Measurements from ENCODE around the gene RSPH10B2. TPM values are rescaled to one million over a fixed set of nuclear protein-coding genes. Genes with fewer than 3 reads are reported as not detected.
"Not testable (repeated sequence)": the region's sequence is repeated elsewhere in the genome, so short reads cannot be mapped to it uniquely, and the experiment has no call there.

The RSPH10B2 gene
- total and polyA plus RNA-seq, 2 of the 13 experiments (the other 11 are each of a cell fraction or from before 2014, with no cell fraction given): 0.31 TPM; not detected in 1

GRCh38 chr7:6826151-6826550 lies 72.2 kb downstream of the RSPH10B2 start, which contains the start of gene CCZ1B (continued):
- TF ChIP-seq TFDP2 (CRISPR knock-in tag; IDR thresholded peaks at IDR 0.05) (0 out of 2 replicates have a peak, but pooled peaks have one; percentile 28), IKZF5 (CRISPR knock-in tag; IDR thresholded peaks at IDR 0.05) (peak; percentile 46; the same call in 1 of the 2 replicates), CREM (IDR thresholded peaks at IDR 0.05) (peak; percentile 59), ERF (CRISPR knock-in tag; IDR thresholded peaks at IDR 0.05) (0 out of 2 replicates have a peak, but pooled peaks have one; percentile 31), RXRB (CRISPR knock-in tag; IDR thresholded peaks at IDR 0.05; ENCODE audit: borderline replicate concordance) (peak; percentile 42; the same call in 1 of the 2 replicates), PHF20 (CRISPR knock-in tag; IDR thresholded peaks at IDR 0.05) (peak; percentile 85), SALL2 (CRISPR knock-in tag; IDR thresholded peaks at IDR 0.05) (peak; percentile 51; the same call in 1 of the 2 replicates), ZBTB25 (CRISPR knock-in tag; IDR thresholded peaks at IDR 0.05) (0 out of 2 replicates have a peak, but pooled peaks have one; percentile 58), KDM3A (CRISPR knock-in tag; IDR thresholded peaks at IDR 0.05; ENCODE audit: low read depth) (0 out of 2 replicates have a peak, but pooled peaks have one; percentile 53), ZBTB40 (IDR thresholded peaks at IDR 0.05) (peak; percentile 60), ELF3 (CRISPR knock-in tag; IDR thresholded peaks at IDR 0.05) (peak; percentile 75), NR2C2 (CRISPR knock-in tag; IDR thresholded peaks at IDR 0.05; ENCODE audit: borderline replicate concordance) (peak; percentile 97), MED1 (CRISPR knock-in tag; IDR thresholded peaks at IDR 0.05) (peak; percentile 28; the same call in 1 of the 2 replicates), SALL1 (CRISPR knock-in tag; IDR thresholded peaks at IDR 0.05) (peak; percentile 36; the same call in 1 of the 2 replicates), HOXA3 (CRISPR knock-in tag; IDR thresholded peaks at IDR 0.05) (peak; percentile 73; the same call in 1 of the 2 replicates), ZNF792 (CRISPR knock-in tag; IDR thresholded peaks at IDR 0.05) (0 out of 2 replicates have a peak, but pooled peaks have one; percentile 49), FOXA3 (CRISPR knock-in tag; IDR thresholded peaks at IDR 0.05) (peak; percentile 47; the same call in 1 of the 2 replicates)
- not testable (repeated sequence) for TF ChIP-seq CREM, ZBTB40 (CRISPR knock-in tag; IDR thresholded peaks at IDR 0.05)

Data from HepG2 (cell line).